Measurements from ENCODE around the gene PRKCB. TPM values are rescaled to one million over a fixed set of nuclear protein-coding genes. Genes with fewer than 3 reads are reported as not detected.
A peak's percentile ranks its signal among the peaks of the same experiment; 100 is the strongest.

Gene PRKCB
- polyA plus RNA-seq, 1 donor (not counting 4 experiments of a cell fraction or from before 2014, with no cell fraction given), result 0.18 TPM

DNA sequence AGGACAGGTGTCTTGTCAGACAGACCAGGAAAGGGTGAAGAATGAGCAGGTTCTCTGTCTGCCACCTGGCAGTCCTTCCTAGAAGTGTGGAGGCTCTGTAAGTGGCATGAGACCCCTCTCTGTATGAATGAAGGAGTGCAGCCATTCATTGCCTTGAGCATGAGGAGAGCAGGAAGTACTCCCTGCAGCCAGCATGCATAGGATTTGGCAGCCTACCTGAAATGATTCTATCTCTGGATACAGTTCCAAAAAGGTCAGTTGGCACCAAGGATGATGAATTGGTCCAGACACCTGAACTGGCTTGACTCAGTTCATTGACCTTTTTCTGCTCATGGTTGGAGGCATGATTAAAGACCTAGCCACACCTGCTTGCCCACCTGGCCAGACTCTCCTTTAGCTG is 163.0 kb downstream of the PRKCB start:
- FAIRE-seq, result no peak
- Histone ChIP-seq H3K36me3 (ENCODE audit: control insufficient read depth in 2 of 2, extremely low read depth in 1 of 2, insufficient read depth in 2 of 2, low read length in 2 of 2) (no peaks in the 10 kb centered on the region), H3K4me1 (ENCODE audit: control insufficient read depth, extremely low read depth, insufficient read depth, low read length) (peaks cover 13% of the 10 kb centered on the region), H3K79me2 (ENCODE audit: control insufficient read depth, insufficient read depth, low read length) (no peaks in the 10 kb centered on the region), H2AFZ (ENCODE audit: control insufficient read depth, low read length) (no peak overlapping the region), H4K20me1 (ENCODE audit: control insufficient read depth, extremely low read depth, insufficient read depth, low read length) (no peaks in the 10 kb centered on the region), H3K27ac (ENCODE audit: control insufficient read depth, insufficient read depth, low read length) (no peak overlapping the region), H3K4me3 (ENCODE audit: control insufficient read depth in 2 of 3, extremely low read depth in 1 of 3, insufficient read depth in 2 of 3, low read depth in 1 of 3, low read length in 3 of 3) (no peak overlapping the region), H3K9ac (ENCODE audit: control insufficient read depth, extremely low read depth, insufficient read depth, low read length) (no peak overlapping the region), H3K4me2 (ENCODE audit: control insufficient read depth, extremely low read depth, insufficient read depth, low read depth, low read length) (no peak overlapping the region), H3K9me3 (ENCODE audit: control insufficient read depth, low read depth, low read length) (no peaks in the 10 kb centered on the region), H3K27me3 (ENCODE audit: control insufficient read depth, extremely low read depth, insufficient read depth, low read length) (no peaks in the 10 kb centered on the region), H3K9me1 (ENCODE audit: control insufficient read depth, extremely low read depth, insufficient read depth, low read length) (no peaks in the 10 kb centered on the region)
- TF ChIP-seq CTCF (optimal IDR thresholded peaks at IDR 0.05 in 1 of 3, IDR thresholded peaks at IDR 0.05 in 1 of 3, conservative IDR thresholded peaks at IDR 0.05 in 1 of 3; ENCODE audit: extremely low read depth in 1 of 3, insufficient read depth in 2 of 3, low read length in 3 of 3) (no peak), EZH2 (IDR thresholded peaks at IDR 0.05; ENCODE audit: low read length) (no peak)
- DNase-seq (ENCODE audit: low read depth, low spot score), result no peak
- dilution Hi-C loops (cut with MboI; ENCODE audit: extremely low pct_ligation_motif_present, low sequenced_read_pairs), result no loop called here

- no peaks in the 10 kb centered on the region for H3K36me3 ChIP-seq (ENCODE audit: control insufficient read depth in 2 of 2, extremely low read depth in 1 of 2, insufficient read depth in 2 of 2, low read length in 2 of 2)
- H3K9me3 ChIP-seq (ENCODE audit: control insufficient read depth, low read depth, low read length), result no peaks in the 10 kb centered on the region
- TF ChIP-seq EZH2 (IDR thresholded peaks at IDR 0.05; ENCODE audit: low read length), result no peak
- no peak for TF ChIP-seq CTCF (optimal IDR thresholded peaks at IDR 0.05 in 1 of 3, IDR thresholded peaks at IDR 0.05 in 1 of 3, conservative IDR thresholded peaks at IDR 0.05 in 1 of 3; ENCODE audit: extremely low read depth in 1 of 3, insufficient read depth in 2 of 3, low read length in 3 of 3)
- H3K9me1 ChIP-seq (ENCODE audit: control insufficient read depth, extremely low read depth, insufficient read depth, low read length), result no peaks in the 10 kb centered on the region
- peak; percentile 17 for FAIRE-seq
- H3K9ac ChIP-seq (ENCODE audit: control insufficient read depth, extremely low read depth, insufficient read depth, low read length), result no peak overlapping the region
- H3K4me1 ChIP-seq (ENCODE audit: control insufficient read depth, extremely low read depth, insufficient read depth, low read length), result peaks cover 13% of the 10 kb centered on the region
- no peak overlapping the region for H3K4me2 ChIP-seq (ENCODE audit: control insufficient read depth, extremely low read depth, insufficient read depth, low read depth, low read length)
- no peaks in the 10 kb centered on the region for H3K27me3 ChIP-seq (ENCODE audit: control insufficient read depth, extremely low read depth, insufficient read depth, low read length)
- no peak overlapping the region for H3K27ac ChIP-seq (ENCODE audit: control insufficient read depth, insufficient read depth, low read length)
- no peak for DNase-seq (ENCODE audit: low read depth, low spot score)
- dilution Hi-C loops (cut with MboI; ENCODE audit: extremely low pct_ligation_motif_present, low sequenced_read_pairs), result no loop called here
- H3K4me3 ChIP-seq (ENCODE audit: control insufficient read depth in 2 of 3, extremely low read depth in 1 of 3, insufficient read depth in 2 of 3, low read depth in 1 of 3, low read length in 3 of 3), result no peak overlapping the region
- no peaks in the 10 kb centered on the region for H3K79me2 ChIP-seq (ENCODE audit: control insufficient read depth, insufficient read depth, low read length)
- H4K20me1 ChIP-seq (ENCODE audit: control insufficient read depth, extremely low read depth, insufficient read depth, low read length), result no peaks in the 10 kb centered on the region
- no peak overlapping the region for H2AFZ ChIP-seq (ENCODE audit: control insufficient read depth, low read length)
Observed at GRCh38 chr16:23999663-24000062, 163.9 kb downstream of the PRKCB start.

Data from keratinocyte (primary cell).